Mammary epithelial cell (primary cell): ENCODE data around the gene RAPH1.

Source experiments
- EZH2 ChIP-seq: IDR thresholded peaks from 2 replicates; pipeline ENCODE4 v1.6.1; 2012; ENCODE audit warnings: low read length, inconsistent platforms, borderline replicate concordance
- TF ChIP-seq, protein P1 (sequence below), 2 donors: IDR thresholded peaks in 1 of 2; conservative IDR thresholded peaks in 1 of 2; 2 replicates each; pipeline ENCODE4 v1.5.1; 2011 to 2012; ENCODE audit warnings: inconsistent platforms in 2 of 2, low read length in 2 of 2, mild to moderate bottlenecking in 2 of 2, control low read depth in 1 of 2, low read depth in 1 of 2; ENCODE audit not compliant: insufficient read depth in 1 of 2; ENCODE audit errors: extremely low read depth in 1 of 2

DNA sequence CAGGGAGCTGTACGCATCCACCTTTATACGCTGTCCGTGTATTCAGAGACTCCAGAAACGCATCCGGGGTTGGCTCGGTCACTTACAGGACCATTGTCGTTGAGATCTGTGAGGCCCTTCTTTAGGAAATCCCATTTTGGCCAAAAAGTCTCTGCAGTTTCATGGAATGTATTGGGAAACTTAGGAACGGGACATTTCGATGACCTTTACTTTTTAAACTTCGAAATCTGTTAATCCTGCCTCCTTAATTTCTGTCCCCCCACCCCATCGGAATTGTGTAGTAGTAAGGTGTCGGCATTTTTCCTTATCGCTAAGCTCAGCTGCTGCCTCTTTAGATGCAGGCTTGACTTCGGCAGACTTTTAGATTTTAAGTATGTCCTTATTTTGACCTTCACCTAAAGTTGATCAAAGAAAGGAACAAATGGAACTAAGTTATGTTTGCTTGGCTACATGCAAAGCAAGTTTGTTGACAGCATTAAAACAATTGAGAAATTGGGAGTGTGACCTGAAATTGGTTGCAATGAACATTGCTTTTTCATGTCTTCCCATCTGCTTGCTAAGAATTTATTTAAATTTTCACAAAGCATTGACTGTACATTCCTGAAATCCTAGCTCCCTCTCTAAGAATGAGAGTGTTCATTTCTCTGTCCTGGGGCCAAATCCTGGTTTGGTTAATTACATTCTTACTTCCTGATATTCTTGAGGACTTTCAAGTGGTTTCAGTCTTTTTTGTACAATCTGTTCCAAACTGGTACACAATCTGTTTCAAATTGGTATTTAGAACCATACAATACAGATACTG is 884 bp upstream of the RAPH1 start:
- TF ChIP-seq, protein P1, sequence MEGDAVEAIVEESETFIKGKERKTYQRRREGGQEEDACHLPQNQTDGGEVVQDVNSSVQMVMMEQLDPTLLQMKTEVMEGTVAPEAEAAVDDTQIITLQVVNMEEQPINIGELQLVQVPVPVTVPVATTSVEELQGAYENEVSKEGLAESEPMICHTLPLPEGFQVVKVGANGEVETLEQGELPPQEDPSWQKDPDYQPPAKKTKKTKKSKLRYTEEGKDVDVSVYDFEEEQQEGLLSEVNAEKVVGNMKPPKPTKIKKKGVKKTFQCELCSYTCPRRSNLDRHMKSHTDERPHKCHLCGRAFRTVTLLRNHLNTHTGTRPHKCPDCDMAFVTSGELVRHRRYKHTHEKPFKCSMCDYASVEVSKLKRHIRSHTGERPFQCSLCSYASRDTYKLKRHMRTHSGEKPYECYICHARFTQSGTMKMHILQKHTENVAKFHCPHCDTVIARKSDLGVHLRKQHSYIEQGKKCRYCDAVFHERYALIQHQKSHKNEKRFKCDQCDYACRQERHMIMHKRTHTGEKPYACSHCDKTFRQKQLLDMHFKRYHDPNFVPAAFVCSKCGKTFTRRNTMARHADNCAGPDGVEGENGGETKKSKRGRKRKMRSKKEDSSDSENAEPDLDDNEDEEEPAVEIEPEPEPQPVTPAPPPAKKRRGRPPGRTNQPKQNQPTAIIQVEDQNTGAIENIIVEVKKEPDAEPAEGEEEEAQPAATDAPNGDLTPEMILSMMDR (conservative IDR thresholded peaks at IDR 0.05 in 1 of 2, IDR thresholded peaks at IDR 0.05 in 1 of 2; ENCODE audit: extremely low read depth in 1 of 2, insufficient read depth in 1 of 2, low read depth in 1 of 2, low read length in 2 of 2) = no peak
- TF ChIP-seq EZH2 = no peak
